ENCODE data around the gene PSME3.

The PSME3 gene

DNA sequence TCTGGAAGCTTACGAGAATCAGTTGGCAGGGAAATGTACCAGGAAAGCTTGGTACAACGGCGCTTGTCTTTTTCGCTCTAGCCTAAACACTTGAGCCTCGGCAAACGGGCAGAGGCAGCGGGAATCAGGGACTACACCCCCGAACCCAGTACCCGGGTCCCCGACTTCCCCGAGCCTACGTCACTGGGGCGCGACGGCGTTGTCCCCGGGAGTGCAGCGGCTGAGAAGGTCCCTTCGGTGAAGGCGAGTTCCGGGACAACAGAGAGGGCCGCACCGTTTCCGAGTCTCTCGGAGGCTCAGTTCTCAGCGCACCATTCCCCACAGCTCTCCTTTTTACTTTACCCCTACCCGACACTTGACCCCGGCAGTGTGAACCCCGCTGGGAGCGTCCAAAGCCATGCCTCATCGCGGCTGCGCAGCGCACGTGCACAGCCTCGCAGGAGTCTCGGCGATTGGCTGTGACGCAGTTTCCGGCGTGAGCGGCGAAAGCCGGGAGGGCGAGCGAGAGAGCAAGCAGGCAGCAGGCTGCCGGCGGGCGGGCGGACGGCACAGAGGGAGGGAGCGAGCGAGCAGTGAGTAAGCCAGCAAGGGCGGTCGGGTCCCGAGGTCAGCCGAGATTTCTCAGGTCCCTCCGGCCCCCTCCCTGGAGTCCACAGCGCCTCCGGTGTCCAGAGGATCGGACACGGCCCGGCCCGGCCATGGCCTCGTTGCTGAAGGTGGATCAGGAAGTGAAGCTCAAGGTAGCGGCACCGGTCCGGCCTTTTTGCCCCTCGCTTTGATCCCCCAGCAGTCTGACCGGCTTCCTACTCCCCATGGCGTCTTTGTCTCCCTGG, at the start of gene PSME3:
TSS of gene PSME3 (plus strand) at position 464 of the 833 bp plus-strand sequence. CDS start at position 699, 235 bp downstream.
- peak; percentile 94 for DNase-seq (ENCODE audit: low spot score)

GRCh38 chr17:42783791-42784138, 49.4 kb upstream of the PSME3 start:
- no peak for DNase-seq (ENCODE audit: low spot score)

DNA sequence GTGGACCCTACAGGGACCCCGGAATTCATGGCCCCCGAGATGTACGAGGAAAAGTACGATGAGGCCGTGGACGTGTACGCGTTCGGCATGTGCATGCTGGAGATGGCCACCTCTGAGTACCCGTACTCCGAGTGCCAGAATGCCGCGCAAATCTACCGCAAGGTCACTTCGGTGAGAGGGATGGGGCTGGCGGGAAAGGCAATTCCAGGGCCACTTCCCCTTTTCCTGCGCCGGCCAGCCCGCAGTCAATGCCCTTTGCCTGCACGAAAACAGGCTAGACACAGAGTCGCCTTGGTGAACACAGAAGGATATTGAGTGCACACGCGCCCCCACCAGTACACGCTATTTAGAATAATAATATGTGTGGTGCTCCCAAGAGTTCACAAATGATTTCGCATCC, 48.8 kb upstream of the PSME3 start:
- DNase-seq (ENCODE audit: low spot score), result no peak

- DNase-seq (ENCODE audit: low spot score), result no peak
Measured at GRCh38 chr17:42784811-42785592, 48.2 kb upstream of the PSME3 start.

- no peak for DNase-seq (ENCODE audit: low spot score)
Measured at GRCh38 chr17:42787266-42787665, 45.9 kb upstream of the PSME3 start.

DNA sequence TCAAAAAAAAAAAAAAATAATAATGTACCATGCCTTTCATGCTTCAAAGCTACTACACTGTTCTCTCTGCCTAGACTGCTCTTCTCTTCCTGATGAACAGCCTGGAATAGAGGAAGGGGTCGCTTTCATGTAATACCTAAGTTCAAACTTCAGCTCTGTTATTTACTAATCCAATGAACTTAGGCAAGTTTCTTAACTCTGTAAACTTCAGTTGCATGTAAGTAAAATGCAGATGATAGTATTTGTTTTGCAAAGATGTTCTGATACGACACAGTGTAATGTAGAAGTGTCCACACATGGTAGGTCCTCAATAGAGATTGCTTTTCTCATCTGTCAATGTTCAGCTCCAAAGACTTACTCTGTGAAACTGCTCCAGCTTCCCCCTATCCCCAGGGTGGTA, 41.2 kb upstream of the PSME3 start:
- no peak for DNase-seq (ENCODE audit: low spot score)

DNA sequence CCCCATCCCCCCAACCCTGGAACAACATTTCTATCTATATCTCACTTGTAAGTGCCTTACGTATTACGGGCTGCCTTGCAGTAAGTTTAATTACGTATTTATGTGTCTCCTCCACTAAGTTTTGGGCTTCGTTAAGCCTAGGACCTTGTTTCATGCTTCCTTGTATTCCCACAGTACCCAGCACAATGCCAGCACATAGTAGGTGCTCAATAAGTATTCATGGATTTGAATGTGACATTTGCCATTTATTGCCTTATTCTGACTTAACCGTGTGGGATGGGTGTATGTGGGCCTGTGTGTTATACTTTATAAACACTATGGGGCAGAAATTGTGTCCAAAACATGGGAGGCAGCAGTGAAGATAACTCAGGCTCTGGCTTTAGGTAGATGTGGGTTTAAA, 40.7 kb upstream of the PSME3 start:
- DNase-seq (ENCODE audit: low spot score), result no peak

DNA sequence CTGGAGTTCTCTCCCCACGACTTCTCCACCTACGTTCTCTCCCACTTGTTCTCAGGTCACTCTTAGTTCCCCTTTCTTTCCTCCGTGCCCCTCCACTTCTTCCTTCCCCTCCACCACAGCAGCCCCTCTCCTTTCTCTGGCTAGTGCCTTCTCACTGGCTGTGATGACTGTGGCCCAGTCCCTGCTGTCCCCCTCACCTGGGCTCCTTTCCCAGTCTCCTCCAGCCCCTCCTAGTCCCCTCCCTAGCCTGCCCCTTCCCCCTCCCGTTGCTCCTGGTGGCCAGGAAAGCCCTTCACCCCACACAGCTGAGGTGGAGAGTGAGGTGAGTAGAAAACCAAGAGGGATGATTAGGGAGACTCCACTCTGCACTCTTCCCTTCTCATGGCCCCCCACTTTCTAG, 38.1 kb upstream of the PSME3 start:
- DNase-seq (ENCODE audit: low spot score), result no peak

DNA sequence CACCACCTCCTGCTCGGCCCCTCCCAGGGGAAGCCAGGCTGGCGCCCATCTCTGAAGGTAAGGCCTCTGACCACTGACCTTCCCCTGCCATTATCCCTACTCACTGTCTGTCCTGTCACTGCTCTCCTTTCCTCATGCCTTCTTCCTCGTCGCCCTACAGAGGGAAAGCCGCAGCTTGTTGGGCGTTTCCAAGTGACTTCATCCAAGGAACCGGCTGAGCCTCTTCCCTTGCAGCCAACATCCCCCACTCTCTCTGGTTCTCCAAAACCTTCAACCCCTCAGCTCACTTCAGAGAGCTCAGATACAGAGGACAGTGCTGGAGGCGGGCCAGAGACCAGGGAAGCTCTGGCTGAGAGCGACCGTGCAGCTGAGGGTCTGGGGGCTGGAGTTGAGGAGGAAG, 37.7 kb upstream of the PSME3 start:
- DNase-seq (ENCODE audit: low spot score), result no peak

GRCh38 chr17:42796066-42796758, 37.0 kb upstream of the PSME3 start:
- no peak for DNase-seq (ENCODE audit: low spot score)

GRCh38 chr17:42797067-42798007, 35.9 kb upstream of the PSME3 start:
- DNase-seq (ENCODE audit: low spot score), result no peak

- no peak for DNase-seq (ENCODE audit: low spot score)
Measured at GRCh38 chr17:42798011-42798382, 35.2 kb upstream of the PSME3 start.

- DNase-seq (ENCODE audit: low spot score), result peak; percentile 92
Measured at GRCh38 chr17:42798383-42799380, 34.5 kb upstream of the PSME3 start, which contains the start of the genes CNTD1 and COA3. Gene CNTD1 (plus strand): TSS chr17:42798861. CDS start chr17:42799068, 207 bp downstream. Gene COA3 (minus strand): TSS chr17:42798704. CDS start chr17:42798681, 23 bp downstream.

GRCh38 chr17:42803074-42803883, 29.9 kb upstream of the PSME3 start:
- no peak for DNase-seq (ENCODE audit: low spot score)

GRCh38 chr17:42804918-42805367, 28.3 kb upstream of the PSME3 start:
- no peak for DNase-seq (ENCODE audit: low spot score)

- no peak for DNase-seq (ENCODE audit: low spot score)
Measured at GRCh38 chr17:42806249-42806648, 26.9 kb upstream of the PSME3 start.

DNA sequence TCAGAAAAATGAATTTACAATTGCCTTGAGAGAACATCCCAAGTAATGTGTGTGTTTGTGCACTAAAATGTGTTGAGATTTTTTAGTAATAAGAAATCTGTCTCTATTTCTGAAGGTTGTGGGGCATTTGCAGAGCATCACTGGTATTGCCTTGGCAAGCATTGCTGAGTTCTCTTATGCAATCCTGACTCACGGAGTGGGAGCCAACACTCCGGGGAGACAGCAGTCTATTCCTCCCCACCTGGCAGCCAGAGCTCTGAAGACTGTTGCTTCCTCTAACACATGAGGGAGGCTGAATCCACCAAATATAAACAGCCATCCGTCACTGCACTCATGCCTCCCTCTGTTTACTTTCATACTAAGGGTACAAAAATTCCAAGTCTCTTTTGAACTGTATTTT, 23.9 kb upstream of the PSME3 start:
- peak; percentile 62 for DNase-seq (ENCODE audit: low spot score)

DNA sequence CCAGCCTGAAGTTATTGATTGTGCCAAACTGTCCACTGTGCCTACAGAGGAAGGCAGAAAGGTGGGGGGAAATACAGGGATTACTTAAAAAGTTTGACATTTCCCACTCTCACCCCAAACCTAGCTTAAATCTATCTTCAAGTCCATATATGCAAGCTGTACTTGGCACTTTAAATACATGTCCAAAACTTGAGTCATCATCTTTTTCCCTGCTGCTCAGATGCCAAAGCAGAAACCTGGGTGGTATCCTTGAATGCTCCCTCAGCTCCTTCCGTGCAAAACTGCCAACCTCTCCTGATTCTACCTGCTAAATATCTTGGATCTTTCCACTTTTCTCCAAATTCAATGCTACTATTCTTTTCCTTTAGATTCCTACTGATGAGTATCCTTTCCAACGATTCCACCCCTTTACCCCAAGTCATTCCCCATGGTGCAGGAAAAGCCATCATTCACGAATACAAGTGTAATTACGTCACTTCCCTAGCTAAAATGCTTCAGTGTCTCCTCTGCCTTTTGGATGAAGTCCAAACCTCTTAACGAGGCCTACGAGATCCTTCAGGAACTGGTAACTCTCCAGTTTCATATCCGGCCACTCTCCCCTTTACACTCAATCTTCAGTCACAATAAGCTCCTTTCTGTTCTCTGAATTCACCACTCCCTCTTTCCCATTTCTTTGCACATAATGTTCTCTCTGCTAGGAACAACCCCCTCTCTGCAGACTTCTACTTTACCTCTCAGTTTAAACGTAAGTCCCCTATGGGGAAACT, 18.4 kb upstream of the PSME3 start:
- peak; percentile 46 for DNase-seq (ENCODE audit: low spot score)
